Nephron (organoid): ENCODE measurements around the gene ZRANB1.

Source experiments
- H3K27ac Mint-ChIP-seq, 3 experiments: 2 replicates each; pipeline ENCODE4 v1.8.0; 2020; ENCODE audit warnings: mixed read lengths in 3 of 3, mild to moderate bottlenecking in 2 of 3, moderate library complexity in 1 of 3
- H3K27me3 Mint-ChIP-seq: 2 replicates; pipeline ENCODE4 v1.8.0; 2021; ENCODE audit warnings: low read depth, mild to moderate bottlenecking, moderate library complexity, mixed read lengths
- H3K36me3 Mint-ChIP-seq: 2 replicates; pipeline ENCODE4 v1.8.0; 2020; ENCODE audit warnings: low read depth, mixed read lengths
- H3K4me1 Mint-ChIP-seq: 2 replicates; pipeline ENCODE4 v1.8.0; 2020; ENCODE audit warnings: mixed read lengths
- H3K4me3 Mint-ChIP-seq, 3 experiments: 2 replicates each; pipeline ENCODE4 v1.8.0; 2020; ENCODE audit warnings: mild to moderate bottlenecking in 3 of 3, mixed read lengths in 3 of 3, moderate library complexity in 2 of 3
- H3K9me3 Mint-ChIP-seq: 2 replicates; pipeline ENCODE4 v1.8.0; 2020; ENCODE audit warnings: mixed read lengths
- TF ChIP-seq, protein P1 (sequence below), 3 experiments: fragments of 200-600 bp; sonication (generic); IDR thresholded peaks; one replicate each; pipeline ENCODE4 v1.5.0; 2021; ENCODE audit warnings: antibody characterized with exemption in 3 of 3; ENCODE audit not compliant: unreplicated experiment in 3 of 3

Gene ZRANB1

DNA sequence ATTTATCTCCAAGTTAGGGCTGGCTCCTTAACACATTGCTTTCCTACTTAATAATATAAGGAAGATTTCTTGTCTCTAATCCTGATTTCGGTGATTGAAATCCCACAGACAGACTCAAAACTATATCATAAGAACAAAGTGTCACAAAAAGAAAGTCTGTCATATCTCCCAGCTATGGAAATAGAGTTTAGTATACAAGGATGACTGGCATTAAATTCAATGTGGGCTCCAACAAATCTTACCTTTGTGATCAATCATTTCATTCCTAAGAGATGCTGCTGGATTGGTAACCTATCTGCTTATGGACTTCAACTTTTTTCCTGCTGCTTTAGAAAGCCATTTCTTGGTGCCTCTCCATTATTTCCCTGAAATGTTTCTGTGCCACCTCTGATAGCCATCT lies 39.5 kb upstream of the ZRANB1 start:
- H3K27ac Mint-ChIP-seq, result no peak overlapping the region
- H3K4me3 Mint-ChIP-seq, result no peak overlapping the region
- no peaks in the 10 kb centered on the region for H3K4me1 Mint-ChIP-seq
- no peaks in the 10 kb centered on the region for H3K27me3 Mint-ChIP-seq
- no peaks in the 10 kb centered on the region for H3K36me3 Mint-ChIP-seq
- H3K9me3 Mint-ChIP-seq, result no peaks in the 10 kb centered on the region
- TF ChIP-seq, protein P1, sequence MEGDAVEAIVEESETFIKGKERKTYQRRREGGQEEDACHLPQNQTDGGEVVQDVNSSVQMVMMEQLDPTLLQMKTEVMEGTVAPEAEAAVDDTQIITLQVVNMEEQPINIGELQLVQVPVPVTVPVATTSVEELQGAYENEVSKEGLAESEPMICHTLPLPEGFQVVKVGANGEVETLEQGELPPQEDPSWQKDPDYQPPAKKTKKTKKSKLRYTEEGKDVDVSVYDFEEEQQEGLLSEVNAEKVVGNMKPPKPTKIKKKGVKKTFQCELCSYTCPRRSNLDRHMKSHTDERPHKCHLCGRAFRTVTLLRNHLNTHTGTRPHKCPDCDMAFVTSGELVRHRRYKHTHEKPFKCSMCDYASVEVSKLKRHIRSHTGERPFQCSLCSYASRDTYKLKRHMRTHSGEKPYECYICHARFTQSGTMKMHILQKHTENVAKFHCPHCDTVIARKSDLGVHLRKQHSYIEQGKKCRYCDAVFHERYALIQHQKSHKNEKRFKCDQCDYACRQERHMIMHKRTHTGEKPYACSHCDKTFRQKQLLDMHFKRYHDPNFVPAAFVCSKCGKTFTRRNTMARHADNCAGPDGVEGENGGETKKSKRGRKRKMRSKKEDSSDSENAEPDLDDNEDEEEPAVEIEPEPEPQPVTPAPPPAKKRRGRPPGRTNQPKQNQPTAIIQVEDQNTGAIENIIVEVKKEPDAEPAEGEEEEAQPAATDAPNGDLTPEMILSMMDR (IDR thresholded peaks at IDR 0.05; ENCODE audit: unreplicated experiment in 3 of 3), result no peak

DNA sequence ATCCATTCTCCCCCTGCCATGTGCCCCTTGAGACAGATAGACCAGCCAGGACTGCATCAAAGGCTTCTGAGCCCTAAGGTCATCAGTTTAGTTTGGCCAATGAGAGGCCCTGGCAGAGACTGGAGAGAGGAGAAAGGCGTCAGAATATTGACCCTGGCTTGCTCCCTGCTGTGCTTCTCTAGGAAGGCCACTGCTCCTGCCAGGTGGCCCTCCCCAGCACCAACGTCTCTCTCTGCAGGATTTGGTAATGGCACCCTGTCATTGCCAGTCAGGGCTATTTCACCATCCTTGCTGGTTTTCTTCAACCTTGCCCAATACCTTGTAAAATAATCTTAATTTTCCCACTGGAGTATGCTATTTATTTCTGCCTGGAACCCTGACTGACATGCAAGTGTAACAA lies 38.8 kb upstream of the ZRANB1 start:
- H3K27ac Mint-ChIP-seq, result no peak overlapping the region
- no peak overlapping the region for H3K4me3 Mint-ChIP-seq
- no peaks in the 10 kb centered on the region for H3K9me3 Mint-ChIP-seq
- H3K36me3 Mint-ChIP-seq, result no peaks in the 10 kb centered on the region
- TF ChIP-seq, protein P1 (IDR thresholded peaks at IDR 0.05; ENCODE audit: unreplicated experiment in 3 of 3), result no peak
- H3K4me1 Mint-ChIP-seq, result no peaks in the 10 kb centered on the region
- no peaks in the 10 kb centered on the region for H3K27me3 Mint-ChIP-seq

GRCh38 chr10:124904796-124905195 lies 37.1 kb upstream of the ZRANB1 start:
- no peak overlapping the region for H3K4me3 Mint-ChIP-seq
- H3K27ac Mint-ChIP-seq, result no peak overlapping the region
- TF ChIP-seq, protein P1 (IDR thresholded peaks at IDR 0.05; ENCODE audit: unreplicated experiment in 3 of 3), result no peak
- H3K27me3 Mint-ChIP-seq, result no peaks in the 10 kb centered on the region
- no peaks in the 10 kb centered on the region for H3K36me3 Mint-ChIP-seq
- no peaks in the 10 kb centered on the region for H3K4me1 Mint-ChIP-seq
- no peaks in the 10 kb centered on the region for H3K9me3 Mint-ChIP-seq

DNA sequence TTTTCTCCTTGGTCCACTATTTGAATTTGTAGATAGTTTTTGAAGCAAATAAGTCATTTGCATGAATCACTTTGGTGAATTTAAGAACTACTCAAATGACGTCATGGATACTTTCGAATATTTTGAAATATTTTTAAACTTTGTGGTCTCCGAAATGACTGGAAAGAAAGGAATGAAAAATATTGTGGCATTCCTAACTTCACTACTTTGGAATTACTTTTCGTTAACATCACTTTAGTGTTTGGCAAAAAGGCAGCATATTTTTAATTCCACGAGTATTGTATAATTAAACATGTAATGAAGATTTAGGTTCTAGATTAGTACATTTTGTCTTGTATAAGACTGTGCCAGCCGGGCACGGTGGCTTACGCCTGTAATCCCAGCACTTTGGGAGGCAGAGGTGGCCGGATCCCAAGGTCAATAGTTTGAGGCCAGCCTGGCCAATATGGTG lies 35.3 kb upstream of the ZRANB1 start:
- TF ChIP-seq, protein P1 (IDR thresholded peaks at IDR 0.05; ENCODE audit: unreplicated experiment in 3 of 3), result no peak
- H3K36me3 Mint-ChIP-seq, result no peaks in the 10 kb centered on the region
- H3K27ac Mint-ChIP-seq, result no peak overlapping the region
- H3K4me1 Mint-ChIP-seq, result peaks cover 7% of the 10 kb centered on the region
- H3K27me3 Mint-ChIP-seq, result peaks cover 4% of the 10 kb centered on the region
- no peak overlapping the region for H3K4me3 Mint-ChIP-seq
- no peaks in the 10 kb centered on the region for H3K9me3 Mint-ChIP-seq

- no peak overlapping the region for H3K4me3 Mint-ChIP-seq
- TF ChIP-seq, protein P1 (IDR thresholded peaks at IDR 0.05; ENCODE audit: unreplicated experiment in 3 of 3), result no peak
- H3K27ac Mint-ChIP-seq, result no peak overlapping the region
- H3K36me3 Mint-ChIP-seq, result no peaks in the 10 kb centered on the region
- peaks cover 4% of the 10 kb centered on the region for H3K27me3 Mint-ChIP-seq
- peaks cover 12% of the 10 kb centered on the region for H3K4me1 Mint-ChIP-seq
- no peaks in the 10 kb centered on the region for H3K9me3 Mint-ChIP-seq
Observed at GRCh38 chr10:124909563-124909962, 32.4 kb upstream of the ZRANB1 start.
